A549 (cell line): Measurements from ENCODE around the gene ALDH1A3. TPM values are rescaled to one million over a fixed set of nuclear protein-coding genes. Genes with fewer than 3 reads are reported as not detected.

Source experiments
- BCL3 ChIP-seq: fragments of >200 bp; sonication (Bioruptor Twin); formaldehyde crosslinking; IDR thresholded peaks from 3 replicates; pipeline ENCODE4 v1.6.1; 2016
- EHF ChIP-seq: fragments of 250-450 bp; sonication (Bioruptor Pico); IDR thresholded peaks from 2 replicates; pipeline ENCODE4 v1.5.0; 2020; ENCODE audit warnings: mild to moderate bottlenecking
- EP300 ChIP-seq, 2 experiments: fragments of >200 bp; sonication (Bioruptor Twin); formaldehyde crosslinking; IDR thresholded peaks; 2 replicates in 1 of 2; 3 replicates in 1 of 2; pipeline ENCODE4 v1.6.1; 2016 to 2017
- FOSB ChIP-seq: fragments of 250-450 bp; sonication (Bioruptor Pico); IDR thresholded peaks from 2 replicates; pipeline ENCODE4 v1.5.0; 2020; ENCODE audit warnings: mild to moderate bottlenecking, moderate library complexity
- GATA3 ChIP-seq: IDR thresholded peaks from 2 replicates; pipeline ENCODE4 v1.6.1; 2012; ENCODE audit warnings: borderline replicate concordance
- HMGXB4 ChIP-seq: fragments of 250-450 bp; sonication (Bioruptor Pico); IDR thresholded peaks from 2 replicates; pipeline ENCODE4 v1.5.0; 2021; ENCODE audit warnings: mild to moderate bottlenecking, moderate library complexity, borderline replicate concordance
- HOXB13 ChIP-seq: fragments of 250-450 bp; sonication (Bioruptor Pico); IDR thresholded peaks from 2 replicates; pipeline ENCODE4 v1.5.0; 2020; ENCODE audit warnings: low read depth, mild to moderate bottlenecking, moderate library complexity
- HOXB5 ChIP-seq: fragments of 250-450 bp; sonication (Bioruptor Pico); IDR thresholded peaks from 2 replicates; pipeline ENCODE4 v1.5.0; 2020; ENCODE audit warnings: mild to moderate bottlenecking, moderate library complexity
- JUN ChIP-seq, 2 experiments: fragments of >200 bp; sonication (Bioruptor Twin); formaldehyde crosslinking; IDR thresholded peaks; 2 replicates in 1 of 2; 3 replicates in 1 of 2; pipeline ENCODE4 v1.6.1; 2016 to 2017
- JUNB ChIP-seq: fragments of >200 bp; sonication (Bioruptor Twin); formaldehyde crosslinking; IDR thresholded peaks from 2 replicates; pipeline ENCODE4 v1.6.1; 2016
- KDM1A ChIP-seq: fragments of 200-600 bp; sonication (generic); IDR thresholded peaks from 2 replicates; pipeline ENCODE4 v1.6.1; 2016; ENCODE audit warnings: low read depth, mild to moderate bottlenecking
- MAX ChIP-seq: IDR thresholded peaks from 2 replicates; pipeline ENCODE4 v1.6.1; 2012
- MAZ ChIP-seq: fragments of 150-350 bp; IDR thresholded peaks from 2 replicates; pipeline ENCODE4 v1.6.1; 2014; ENCODE audit warnings: antibody characterized with exemption, low read depth, low read length, borderline replicate concordance
- POLR2AphosphoS2 ChIP-seq: conservative IDR thresholded peaks from 2 replicates; pipeline ENCODE4 v1.6.1; 2012; ENCODE audit warnings: low read length, improper control_type of control experiment, inconsistent platforms
- RAD21 ChIP-seq, 2 experiments: fragments of >200 bp in 1 of 2; sonication (Bioruptor Twin) in 1 of 2; formaldehyde crosslinking in 1 of 2; IDR thresholded peaks in 1 of 2; conservative IDR thresholded peaks in 1 of 2; 2 replicates in 1 of 2; 3 replicates in 1 of 2; pipeline ENCODE4 v1.6.1; 2012 to 2018; ENCODE audit warnings: inconsistent platforms in 1 of 2
- REST ChIP-seq: fragments of 200-600 bp; sonication (generic); IDR thresholded peaks from 2 replicates; pipeline ENCODE4 v1.6.1; 2016; ENCODE audit warnings: antibody characterized with exemption, mild to moderate bottlenecking, moderate library complexity
- RNF2 ChIP-seq: fragments of 200-600 bp; sonication (generic); IDR thresholded peaks from 2 replicates; pipeline ENCODE4 v1.6.1; 2016; ENCODE audit warnings: low read depth, mild to moderate bottlenecking, antibody characterized with exemption, moderate library complexity, borderline replicate concordance
- SREBF2 ChIP-seq: fragments of 450-650 bp; IDR thresholded peaks from 2 replicates; pipeline ENCODE4 v1.6.1; 2014; ENCODE audit warnings: mild to moderate bottlenecking, moderate library complexity
- TFCP2L1 ChIP-seq: fragments of 250-450 bp; sonication (Bioruptor Pico); IDR thresholded peaks from 2 replicates; pipeline ENCODE4 v1.5.0; 2021; ENCODE audit warnings: mild to moderate bottlenecking
- ZC3H11A ChIP-seq: fragments of 450-650 bp; IDR thresholded peaks from 2 replicates; pipeline ENCODE4 v1.6.1; 2014; ENCODE audit warnings: antibody characterized with exemption, mild to moderate bottlenecking
- ZNF302 ChIP-seq: fragments of 250-450 bp; sonication (Bioruptor Pico); IDR thresholded peaks from 2 replicates; pipeline ENCODE4 v1.9.0; 2021; ENCODE audit warnings: inconsistent platforms, mild to moderate bottlenecking, moderate library complexity
- polyA plus RNA-seq, 4 experiments: library from polyadenylated mRNA; depleted of rRNA in 3 of 4; stranded (reverse); fragments of >200 nt; fragmentation: RNase III in 1 of 4; extraction: RNeasy Plus Mini Kit Qiagen cat#74134 plus additional on column Dnase treatment in 1 of 4; gene quantifications; 2 replicates in 3 of 4; 3 replicates in 1 of 4; pipeline ENCODE4 v1.2.3, GENCODE V29; 2011 to 2017

Gene ALDH1A3
- polyA plus RNA-seq, 2 of the 4 experiments (the other 2 are of a cell fraction) = 11.5 to 11.9 TPM

GRCh38 chr15:100918034-100918689 lies 38.5 kb downstream of the ALDH1A3 start (continued):
- no peak for TF ChIP-seq REST
- TF ChIP-seq ZNF302 (CRISPR knock-in tag) = no peak
- TF ChIP-seq JUN (IDR thresholded peaks at IDR 0.05) = peak in 1 of 2 experiments; percentile 82; a peak in 3 of 5 replicates
- TF ChIP-seq GATA3 = peak; percentile 22; the same call in 1 of the 2 replicates
- TF ChIP-seq RAD21 (conservative IDR thresholded peaks at IDR 0.05 in 1 of 2, IDR thresholded peaks at IDR 0.05 in 1 of 2) = peak; percentile 90 to 97
- TF ChIP-seq JUNB = no peak
- TF ChIP-seq SREBF2 = no peak
- no peak for TF ChIP-seq RNF2
- TF ChIP-seq HMGXB4 (CRISPR knock-in tag) = no peak; the same call in 1 of the 2 replicates
- no peak for TF ChIP-seq EP300 (IDR thresholded peaks at IDR 0.05)
- TF ChIP-seq MAX = peak; percentile 89
- 0 out of 2 replicates have a peak, but pooled peaks have one; percentile 24 for TF ChIP-seq HOXB5
- TF ChIP-seq KDM1A = no peak
- no peak for TF ChIP-seq MAZ
- TF ChIP-seq POLR2AphosphoS2 = no peak
- no peak for TF ChIP-seq HOXB13
- peak; percentile 59; the same call in 1 of the 3 replicates for TF ChIP-seq BCL3
- 0 out of 2 replicates have a peak, but pooled peaks have one; percentile 20 for TF ChIP-seq EHF
- TF ChIP-seq TFCP2L1 = no peak
- no peak for TF ChIP-seq ZC3H11A
- TF ChIP-seq FOSB = peak; percentile 22; the same call in 1 of the 2 replicates
